Measurements from ENCODE around the gene UBE2L3.

DNA sequence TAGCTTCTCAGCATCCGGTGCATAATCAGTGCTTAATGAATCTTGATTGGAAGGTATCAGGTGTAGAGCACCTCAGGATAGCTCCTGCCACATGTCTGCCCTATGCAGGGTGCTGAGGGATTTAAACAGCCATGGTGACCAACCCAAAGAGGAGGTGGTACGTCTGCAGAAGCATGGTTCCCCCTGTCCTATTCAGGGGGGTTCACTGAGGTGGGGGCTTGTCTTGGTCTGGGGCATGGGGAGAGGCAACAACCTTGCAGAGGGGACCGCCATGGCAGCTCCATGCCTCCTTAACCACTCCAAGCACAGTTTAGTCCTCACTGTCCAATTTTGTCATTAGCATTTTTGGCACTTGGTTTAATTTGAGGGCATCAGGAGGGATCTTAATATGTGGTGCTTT is 24.9 kb downstream of the UBE2L3 start:
- TF ChIP-seq POLR2A (IDR thresholded peaks at IDR 0.05; ENCODE audit: low read depth, low read length) (no peak), POLR2AphosphoS5 (IDR thresholded peaks at IDR 0.05; ENCODE audit: low read depth, low read length) (no peak), PAX5 (IDR thresholded peaks at IDR 0.05; ENCODE audit: insufficient read depth, low read length, severe bottlenecking) (no peak)

Data from GM12891 (cell line).